Prostate gland (tissue), 2 donors: ENCODE data around the gene INO80B. TPM values are rescaled to one million over a fixed set of nuclear protein-coding genes. Genes with fewer than 3 reads are reported as not detected.
"Not testable (repeated sequence)": the region's sequence is repeated elsewhere in the genome, so short reads cannot be mapped to it uniquely, and the experiment has no call there.

Experiments used
- DNase-seq: peaks from one replicate; pipeline ENCODE4 v3.0.0-alpha.2; 2019; ENCODE audit warnings: low spot score
- H3K27ac ChIP-seq, 2 donors: fragments of 200-600 bp; sonication (generic); 2 replicates each; pipeline ENCODE4 v1.5.1; 2017 to 2019
- H3K27me3 ChIP-seq: fragments of 200-600 bp; sonication (generic); replicated peaks from 2 replicates; pipeline ENCODE4 v1.5.1; 2019; ENCODE audit not compliant: insufficient read depth
- H3K36me3 ChIP-seq, 2 donors: fragments of 200-600 bp; sonication (generic); 1 replicate in 1 of 2; 2 replicates in 1 of 2; pipeline versions ENCODE4 v1.5.1 to v1.8.1; 2017 to 2019
- H3K4me1 ChIP-seq: fragments of 200-600 bp; sonication (generic); replicated peaks from 2 replicates; pipeline ENCODE4 v1.5.1; 2019
- H3K4me3 ChIP-seq, 2 donors: fragments of 200-600 bp; sonication (generic); 2 replicates each; pipeline ENCODE4 v1.5.1; 2017 to 2019
- H3K9me3 ChIP-seq: fragments of 200-600 bp; sonication (generic); 2 replicates; pipeline ENCODE4 v1.5.1; 2017
- POLR2A ChIP-seq: fragments of 450-650 bp; IDR thresholded peaks from one replicate; pipeline ENCODE4 v1.6.1; 2016; ENCODE audit warnings: antibody characterized with exemption, mild to moderate bottlenecking
- POLR2AphosphoS5 ChIP-seq: sonication (generic); formaldehyde crosslinking; IDR thresholded peaks from one replicate; pipeline ENCODE4 v1.6.1; 2017; ENCODE audit warnings: antibody characterized with exemption
- WGBS: methylation state at CpG from one replicate; pipeline ENCODE4 v1.1.5; 2018; 5-methylcytosine and 5-hydroxymethylcytosine counted together
- intact Hi-C: fragments of 100-400 bp; cut with DNase I; formaldehyde crosslinking; loops from one replicate; pipeline ENCODE4 v1.14.2; 2022
- total RNA-seq, 2 donors: library from RNA; depleted of rRNA; stranded (reverse); fragments of >200 nt; gene quantifications; one replicate each; pipeline ENCODE4 v1.1.0, GENCODE V29; 2016
- TF ChIP-seq, protein P1 (sequence below), 4 experiments: fragments of 200-600 bp in 2 of 4; fragments of 450-650 bp in 2 of 4; sonication (generic) in 2 of 4; IDR thresholded peaks; 1 replicate in 3 of 4; 2 replicates in 1 of 4; pipeline ENCODE4 v1.5.1; 2016 to 2019; ENCODE audit warnings: antibody characterized with exemption in 4 of 4, mild to moderate bottlenecking in 2 of 4, moderate library complexity in 2 of 4

Gene INO80B
- total RNA-seq, 2 donors from 2014 or later = 28.3 to 46.7 TPM

- Histone ChIP-seq H3K4me3 (peak overlapping the region; percentile 38 to 46), H3K27ac (peak overlapping the region; percentile 90 to 91)
- WGBS = 87% methylated on average over 16 of the region's 16 CpGs
- DNase-seq, H3K36me3 ChIP-seq, H3K9me3 ChIP-seq, intact Hi-C loops, H3K4me1 ChIP-seq, H3K27me3 ChIP-seq: not testable (repeated sequence)
Observed at GRCh38 chr2:74442483-74443297, 12.2 kb upstream of the INO80B start.

- 34% methylated on average over 5 of the region's 5 CpGs for WGBS
- no peaks in the 10 kb centered on the region for H3K27me3 ChIP-seq
- H3K36me3 ChIP-seq = no peaks in the 10 kb centered on the region
- TF ChIP-seq POLR2AphosphoS5 (no peak), POLR2A (no peak)
- TF ChIP-seq, protein P1, sequence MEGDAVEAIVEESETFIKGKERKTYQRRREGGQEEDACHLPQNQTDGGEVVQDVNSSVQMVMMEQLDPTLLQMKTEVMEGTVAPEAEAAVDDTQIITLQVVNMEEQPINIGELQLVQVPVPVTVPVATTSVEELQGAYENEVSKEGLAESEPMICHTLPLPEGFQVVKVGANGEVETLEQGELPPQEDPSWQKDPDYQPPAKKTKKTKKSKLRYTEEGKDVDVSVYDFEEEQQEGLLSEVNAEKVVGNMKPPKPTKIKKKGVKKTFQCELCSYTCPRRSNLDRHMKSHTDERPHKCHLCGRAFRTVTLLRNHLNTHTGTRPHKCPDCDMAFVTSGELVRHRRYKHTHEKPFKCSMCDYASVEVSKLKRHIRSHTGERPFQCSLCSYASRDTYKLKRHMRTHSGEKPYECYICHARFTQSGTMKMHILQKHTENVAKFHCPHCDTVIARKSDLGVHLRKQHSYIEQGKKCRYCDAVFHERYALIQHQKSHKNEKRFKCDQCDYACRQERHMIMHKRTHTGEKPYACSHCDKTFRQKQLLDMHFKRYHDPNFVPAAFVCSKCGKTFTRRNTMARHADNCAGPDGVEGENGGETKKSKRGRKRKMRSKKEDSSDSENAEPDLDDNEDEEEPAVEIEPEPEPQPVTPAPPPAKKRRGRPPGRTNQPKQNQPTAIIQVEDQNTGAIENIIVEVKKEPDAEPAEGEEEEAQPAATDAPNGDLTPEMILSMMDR (IDR thresholded peaks at IDR 0.05) = no peak
- intact Hi-C loops = no loop called here
- no peak for DNase-seq
- peaks cover 2% of the 10 kb centered on the region for H3K4me1 ChIP-seq
- no peaks in the 10 kb centered on the region for H3K9me3 ChIP-seq
- H3K27ac ChIP-seq = no peak overlapping the region
- no peak overlapping the region for H3K4me3 ChIP-seq
Observed at GRCh38 chr2:74444498-74445318, 10.2 kb upstream of the INO80B start.

GRCh38 chr2:74447230-74447999 lies 7.5 kb upstream of the INO80B start:
- no peaks in the 10 kb centered on the region for H3K9me3 ChIP-seq
- no peak overlapping the region for H3K4me3 ChIP-seq
- DNase-seq = no peak
- H3K27ac ChIP-seq = no peak overlapping the region
- intact Hi-C loops = no loop called here
- no peaks in the 10 kb centered on the region for H3K4me1 ChIP-seq
- WGBS = 86% methylated on average over 5 of the region's 5 CpGs
- H3K27me3 ChIP-seq = no peaks in the 10 kb centered on the region
- TF ChIP-seq POLR2AphosphoS5 (no peak), POLR2A (no peak)
- H3K36me3 ChIP-seq = no peaks in the 10 kb centered on the region

DNA sequence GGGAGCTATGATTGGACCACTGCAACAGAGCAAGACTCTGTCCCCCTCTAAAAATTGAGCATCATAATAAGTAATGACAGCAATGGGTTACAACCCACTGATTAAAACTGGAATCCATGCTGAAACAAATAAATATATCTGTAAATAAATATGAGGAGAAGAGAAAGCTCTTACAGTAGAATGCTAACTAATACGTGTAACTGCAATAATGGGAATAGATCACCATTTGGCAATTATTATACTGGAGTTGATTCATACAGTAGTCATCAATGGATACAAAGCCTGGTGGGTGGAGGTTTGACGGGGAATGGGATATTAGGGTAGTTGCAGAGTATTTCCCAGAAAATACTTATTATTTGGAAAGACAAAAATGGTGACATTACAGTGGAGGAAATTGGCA lies 6.1 kb upstream of the INO80B start:
- no peak overlapping the region for H3K27ac ChIP-seq
- WGBS = 81% methylated on average over 2 of the region's 2 CpGs
- H3K9me3 ChIP-seq = no peaks in the 10 kb centered on the region
- no peak for TF ChIP-seq POLR2A
- TF ChIP-seq, protein P1 (IDR thresholded peaks at IDR 0.05) = no peak
- no peak for TF ChIP-seq POLR2AphosphoS5
- no peak overlapping the region for H3K4me3 ChIP-seq
- DNase-seq = no peak
- no peaks in the 10 kb centered on the region for H3K27me3 ChIP-seq
- intact Hi-C loops = no loop called here
- no peaks in the 10 kb centered on the region for H3K4me1 ChIP-seq
- no peaks in the 10 kb centered on the region for H3K36me3 ChIP-seq

GRCh38 chr2:74450570-74451190 lies 4.2 kb upstream of the INO80B start:
- WGBS = 65% methylated on average over 3 of the region's 3 CpGs
- intact Hi-C loops = no loop called here
- Histone ChIP-seq H3K4me1 (peaks cover 2% of the 10 kb centered on the region), H3K27ac (no peak overlapping the region), H3K9me3 (no peaks in the 10 kb centered on the region), H3K4me3 (no peak overlapping the region), H3K27me3 (no peaks in the 10 kb centered on the region), H3K36me3 (no peaks in the 10 kb centered on the region)
- DNase-seq = no peak
- TF ChIP-seq POLR2AphosphoS5 = no peak
- TF ChIP-seq, protein P1 (IDR thresholded peaks at IDR 0.05) = no peak
- TF ChIP-seq POLR2A = no peak
